ENCODE measurements around the gene OR13C9.
"Not testable (repeated sequence)": the region's sequence is repeated elsewhere in the genome, so short reads cannot be mapped to it uniquely, and the experiment has no call there.

OR13C9 gene

GRCh38 chr9:104618104-104618503 is at the start of gene OR13C9:
TSS of gene OR13C9 (minus strand) at chr9:104618204. CDS start at chr9:104618204, 0 bp downstream.
- DNase-seq = no peak

GRCh38 chr9:104658496-104659195 is 40.6 kb upstream of the OR13C9 start:
- no peak for DNase-seq

- DNase-seq = no peak
These were observed 17.5 kb upstream of the OR13C9 start for GRCh38 chr9:104635456-104635855.

- DNase-seq = no peak
These were observed 16.0 kb upstream of the OR13C9 start for GRCh38 chr9:104633976-104634520.

DNA sequence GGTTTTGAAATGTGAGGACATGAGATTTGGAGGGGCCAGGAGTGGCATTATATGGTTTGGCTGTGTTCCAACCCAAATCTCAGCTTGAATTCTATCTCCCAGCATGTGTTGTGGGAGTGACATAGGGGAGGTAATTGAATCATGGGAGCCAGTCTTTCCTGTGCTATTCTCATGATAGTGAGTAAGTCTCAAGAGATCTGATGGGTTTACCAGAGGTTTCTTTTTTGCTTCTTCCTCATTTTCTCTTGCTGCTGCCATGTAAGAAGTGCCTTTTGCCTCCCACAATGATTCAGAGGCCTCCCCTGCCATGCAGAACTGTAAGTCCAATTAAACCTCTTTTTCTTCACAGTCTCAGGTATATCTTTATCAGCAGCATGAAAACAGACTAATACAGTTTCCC is 8.0 kb upstream of the OR13C9 start:
- DNase-seq = not testable (repeated sequence)

- no peak for DNase-seq
These were observed 586 bp downstream of the OR13C9 start for GRCh38 chr9:104617418-104617817.

DNA sequence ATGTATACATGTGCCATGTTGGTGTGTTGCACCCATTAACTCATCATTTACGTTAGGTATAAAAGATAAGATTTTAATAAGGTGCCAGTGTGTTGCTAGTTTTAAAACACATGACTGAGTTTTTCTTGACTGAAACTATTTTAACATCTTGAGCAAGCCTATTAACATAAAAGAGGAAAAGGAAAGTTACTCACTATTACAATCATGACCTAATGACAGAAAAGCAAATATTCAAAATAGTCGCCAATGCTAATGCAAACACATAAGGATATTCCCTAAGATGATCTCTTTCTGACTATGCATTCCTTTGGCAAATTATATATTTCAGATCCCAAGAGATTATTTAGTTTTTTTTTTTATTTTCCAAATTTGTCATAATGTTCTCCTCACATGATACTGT is 6.8 kb downstream of the OR13C9 start:
- no peak for DNase-seq

- no peak for DNase-seq
These were observed 9.7 kb downstream of the OR13C9 start for GRCh38 chr9:104608336-104608735.

DNA sequence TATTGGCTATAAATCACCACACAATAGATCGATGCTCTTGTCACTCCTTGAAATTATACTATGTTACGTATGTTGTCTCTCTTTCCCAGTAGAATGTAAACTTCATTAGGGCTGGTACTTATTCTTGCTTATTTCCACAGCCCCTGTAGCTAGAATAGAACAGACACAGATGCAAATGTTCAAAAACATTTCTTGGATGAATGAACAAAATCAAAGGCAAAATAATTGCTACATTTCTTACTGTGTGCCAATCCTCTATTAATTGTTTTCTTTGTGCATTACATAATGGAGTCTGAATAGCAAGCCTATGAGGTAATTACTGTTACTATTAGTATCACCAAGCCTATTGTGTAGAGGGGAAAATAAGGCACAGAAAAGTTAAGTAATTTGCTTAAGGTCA is 11.9 kb downstream of the OR13C9 start:
- no peak for DNase-seq

- not testable (repeated sequence) for DNase-seq
These were observed 12.5 kb downstream of the OR13C9 start, which contains the start of gene OR13C2 for GRCh38 chr9:104605527-104605926. TSS of gene OR13C2 (minus strand) at chr9:104605627. CDS start at chr9:104605627, 0 bp downstream.

DNA sequence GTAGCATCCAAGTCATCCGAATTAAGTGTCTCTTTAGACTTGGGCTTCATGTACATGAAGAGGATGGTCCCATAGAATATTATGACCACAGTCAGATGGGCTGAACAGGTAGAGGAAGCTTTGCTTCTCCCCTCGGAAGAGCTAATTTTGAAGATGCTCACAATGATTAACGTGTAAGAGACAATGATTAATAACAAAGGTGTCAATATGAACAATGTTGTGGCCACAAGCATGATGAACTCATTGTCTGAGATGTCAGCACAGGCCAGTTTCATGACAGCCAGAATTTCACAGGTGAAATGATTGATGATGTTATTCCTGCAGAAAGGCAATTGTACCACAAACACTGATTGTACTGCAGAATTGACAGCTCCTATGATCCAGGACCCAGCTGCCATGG is 13.2 kb downstream of the OR13C9 start:
- DNase-seq = no peak

DNA sequence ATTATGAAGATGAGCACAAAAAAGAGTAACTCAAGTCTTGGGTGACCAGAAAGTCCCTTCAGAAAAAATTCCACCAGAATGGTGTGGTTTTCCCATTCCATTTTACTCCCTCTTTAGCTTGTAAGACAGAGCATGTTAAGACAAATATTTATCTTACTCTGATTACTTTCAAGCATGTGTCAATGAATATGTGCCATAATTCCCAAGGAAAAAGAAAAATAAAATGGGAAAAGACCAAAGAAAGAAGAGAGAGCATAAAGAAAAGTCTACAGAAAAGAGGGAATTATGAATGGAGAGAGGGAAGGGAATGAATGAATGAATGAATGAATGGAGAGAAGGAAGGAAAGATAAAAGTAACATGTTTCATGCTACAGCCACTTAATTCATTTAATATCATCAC is 18.7 kb downstream of the OR13C9 start, which contains the start of gene OR13C5:
Gene OR13C5 (minus strand): TSS at position 101 of the 400 bp plus-strand sequence. CDS start 0 bp downstream, at position 101.
- DNase-seq = not testable (repeated sequence)

- DNase-seq = not testable (repeated sequence)
These were observed 19.3 kb downstream of the OR13C9 start for GRCh38 chr9:104598749-104599148.

GRCh38 chr9:104589626-104590025 is 28.4 kb downstream of the OR13C9 start:
- DNase-seq = no peak

DNA sequence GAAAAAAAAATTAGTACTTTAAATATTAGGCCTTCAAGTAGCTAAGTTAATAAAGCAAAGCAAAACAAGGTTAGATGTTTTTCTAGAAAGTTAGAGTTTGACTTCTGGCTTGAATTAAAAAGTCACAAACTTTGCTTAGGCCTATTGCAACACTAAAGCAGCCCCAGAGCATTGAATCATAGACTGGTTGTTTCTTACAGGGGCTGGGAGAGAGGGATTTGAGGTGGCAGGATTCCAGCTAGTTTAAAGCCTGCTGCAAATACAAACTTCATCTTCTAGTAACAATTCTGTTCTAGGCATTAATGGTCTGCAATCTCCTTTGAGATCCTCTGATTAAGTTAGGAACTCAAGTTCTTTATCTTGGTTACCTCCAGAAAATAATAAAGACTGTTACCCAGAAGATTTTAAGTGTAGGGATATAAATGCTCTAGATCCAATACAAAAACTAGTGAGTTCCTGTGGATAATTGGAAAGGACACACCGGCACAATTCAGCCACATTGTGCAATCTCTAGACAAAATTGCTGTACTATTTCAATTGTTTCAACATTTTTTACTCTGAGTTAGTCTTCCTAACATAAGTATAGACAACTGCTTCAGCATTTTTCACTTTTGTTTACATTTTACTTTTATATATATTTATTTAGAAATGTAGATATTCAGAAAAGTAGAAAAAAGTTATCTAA is 31.4 kb downstream of the OR13C9 start:
- DNase-seq = no peak

GRCh38 chr9:104580562-104580961 is 37.4 kb downstream of the OR13C9 start:
- no peak for DNase-seq

DNA sequence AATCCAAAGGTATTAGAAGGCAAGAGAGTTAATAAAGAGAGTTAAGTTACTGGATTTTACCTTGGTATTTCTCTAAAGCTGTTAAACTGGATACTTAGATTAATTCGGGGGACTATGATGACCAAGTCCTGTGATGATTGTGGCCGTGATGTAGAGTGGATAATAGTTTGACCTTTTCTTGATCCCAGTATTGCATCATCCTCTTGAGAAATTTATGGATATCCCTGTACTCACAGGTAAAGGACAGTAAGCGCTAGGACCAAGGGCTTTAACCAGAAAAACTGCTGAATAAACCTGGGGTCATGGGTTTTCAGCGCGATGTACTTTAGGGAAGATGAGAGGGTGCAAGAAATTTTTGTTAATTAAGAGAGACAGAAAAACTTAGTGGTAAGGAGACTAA is 40.7 kb downstream of the OR13C9 start:
- DNase-seq = no peak

GRCh38 chr9:104575456-104575855 is 42.5 kb downstream of the OR13C9 start:
- DNase-seq = no peak

DNA sequence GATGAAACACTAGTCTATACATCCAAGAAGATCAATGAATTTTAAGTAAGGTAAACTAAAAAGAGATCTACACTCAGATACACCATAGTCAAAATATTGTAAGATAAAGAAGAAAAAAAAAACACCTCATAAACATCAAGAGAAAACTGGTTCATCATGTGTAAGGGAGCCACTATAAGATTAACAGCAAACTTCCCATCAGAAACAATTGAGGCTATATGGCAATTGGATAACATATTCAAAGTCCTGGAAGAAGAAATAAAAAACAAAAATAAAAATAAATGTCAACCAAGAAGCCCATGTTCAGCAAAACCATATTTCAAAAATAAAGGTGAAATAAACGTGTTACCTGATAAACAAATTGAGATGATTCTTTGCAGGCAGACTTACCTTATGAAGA is 45.4 kb downstream of the OR13C9 start:
- DNase-seq = no peak

GRCh38 chr9:104568868-104569267 is 49.1 kb downstream of the OR13C9 start, which contains the start of gene OR13C8:
TSS of gene OR13C8 (plus strand) at chr9:104569168. CDS start at chr9:104569168, 0 bp downstream.
- no peak for DNase-seq

All from NCI-H1694 treated with DMSO at 0.1 percent for 48 hours (cell line).